GM19324 (cell line): ENCODE measurements around the gene MFAP2.

ENCODE experiments used
- ATAC-seq: cut with Tn5 transposase; IDR thresholded peaks from one replicate; pipeline ENCODE4 v1.9.1; 2021; ENCODE audit warnings: mild to moderate bottlenecking, moderate library complexity; ENCODE audit not compliant: unreplicated experiment, low FRiP score

The MFAP2 gene

DNA sequence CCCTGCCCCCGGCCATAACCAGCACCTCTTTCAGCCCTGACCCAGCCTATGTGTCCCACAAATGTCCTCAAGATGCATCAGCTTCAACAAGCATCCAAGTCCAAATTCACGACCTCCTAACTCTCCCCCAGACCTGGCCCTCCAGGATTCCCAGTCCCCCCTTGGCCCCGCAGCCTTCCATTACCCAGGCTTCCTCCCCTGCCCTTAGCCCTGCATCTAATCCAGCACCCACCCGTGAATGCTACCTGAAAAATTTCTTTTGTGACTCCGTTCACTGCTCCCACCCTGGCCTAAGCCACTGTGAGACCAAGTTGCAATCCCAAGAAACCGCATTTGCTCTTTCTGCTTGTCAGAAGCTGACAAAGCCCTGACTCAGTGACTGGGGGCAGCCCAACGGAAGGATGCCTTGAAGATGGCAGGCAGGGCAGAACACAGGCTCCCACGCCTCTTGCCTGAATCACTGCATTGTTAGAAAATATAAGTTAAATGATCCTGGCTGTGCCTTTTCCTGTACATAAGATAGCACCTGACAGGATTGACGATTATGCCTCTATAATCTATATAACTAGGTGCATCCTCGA lies 939 bp upstream of the MFAP2 start:
- ATAC-seq = no peak

DNA sequence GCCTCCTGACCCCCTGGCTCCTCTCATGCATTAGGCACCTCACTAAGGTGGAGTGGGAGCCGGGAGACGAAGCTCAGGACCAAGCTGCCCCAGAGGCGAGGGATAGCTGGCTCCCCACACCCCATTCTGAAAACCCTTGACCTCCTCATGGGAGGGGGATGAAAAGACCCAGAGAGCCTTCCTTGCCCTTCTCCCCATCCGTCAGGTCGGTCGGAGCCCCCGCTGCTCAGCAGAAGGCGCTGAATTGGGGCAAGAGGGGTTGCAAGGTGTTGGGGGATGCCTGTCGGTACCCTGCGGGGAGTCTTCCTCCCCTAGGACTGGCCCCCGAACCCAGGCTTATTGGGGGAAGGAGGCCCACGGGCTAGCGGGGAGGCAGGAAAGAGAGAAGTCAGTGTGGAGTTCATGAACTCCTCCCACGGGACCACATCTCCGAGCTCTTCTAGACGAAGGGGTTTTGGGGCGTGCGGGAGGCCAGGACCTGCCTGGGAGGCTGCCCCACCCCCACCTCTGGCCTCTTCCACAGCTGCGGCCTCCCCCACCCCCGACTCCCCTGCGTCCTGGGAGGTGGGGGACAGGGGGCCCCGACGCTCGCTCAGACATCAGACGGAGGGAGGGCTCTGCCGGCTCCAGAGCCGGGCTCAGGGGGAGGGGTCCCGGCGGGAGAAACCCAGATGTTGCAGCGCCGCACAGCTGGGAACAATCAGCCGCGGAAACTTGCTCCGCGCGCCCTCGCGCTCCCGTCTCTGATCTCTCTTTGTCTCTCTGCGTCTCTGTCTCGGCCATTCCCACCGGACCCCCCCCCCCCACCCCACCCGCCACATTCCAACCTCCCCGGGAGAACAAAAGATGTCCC lies 719 bp downstream of the MFAP2 start:
- no peak for ATAC-seq

GRCh38 chr1:16978567-16979474 lies 1.6 kb downstream of the MFAP2 start:
- no peak for ATAC-seq

DNA sequence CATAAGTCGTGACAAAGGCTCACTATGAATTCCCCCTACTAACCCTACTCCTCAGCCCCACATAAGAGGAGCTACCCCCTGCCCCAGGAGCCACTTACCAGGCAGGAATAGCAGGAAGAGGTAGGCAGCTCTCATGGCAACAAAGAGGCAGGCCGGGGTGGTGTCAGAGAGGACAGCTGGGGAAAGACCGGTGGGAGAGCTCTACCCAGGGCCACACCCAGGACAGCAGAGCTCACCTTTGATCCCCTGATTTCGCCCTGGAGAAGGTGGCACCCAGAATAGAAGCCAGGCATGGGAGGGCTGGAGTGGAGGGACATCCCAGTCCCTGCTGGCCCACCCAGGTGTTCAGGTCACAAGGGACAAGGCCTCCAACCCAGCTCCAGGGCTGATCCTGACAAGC lies 2.3 kb downstream of the MFAP2 start:
- no peak for ATAC-seq

DNA sequence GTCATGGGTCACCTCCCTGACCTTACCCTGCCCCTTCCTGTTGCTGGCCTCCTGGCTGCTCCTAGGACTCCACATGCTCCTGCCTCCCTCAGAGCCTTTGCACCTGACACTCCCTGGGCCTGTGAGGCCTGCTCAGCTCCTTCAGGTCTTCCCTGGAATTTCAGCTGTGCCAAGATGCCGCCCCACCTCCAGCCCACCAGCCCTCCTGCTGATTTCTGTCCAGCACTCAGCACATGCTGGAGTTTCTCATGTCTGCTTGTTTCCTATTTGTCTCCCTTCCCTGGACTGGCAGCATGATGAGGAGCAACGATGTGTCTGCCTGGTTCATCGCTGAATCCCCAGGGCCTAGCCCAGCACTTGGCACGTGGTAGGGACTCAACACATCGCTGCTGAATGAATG lies 3.0 kb downstream of the MFAP2 start:
- no peak for ATAC-seq

- no peak for ATAC-seq
These were observed 3.5 kb downstream of the MFAP2 start for GRCh38 chr1:16976966-16977365.

DNA sequence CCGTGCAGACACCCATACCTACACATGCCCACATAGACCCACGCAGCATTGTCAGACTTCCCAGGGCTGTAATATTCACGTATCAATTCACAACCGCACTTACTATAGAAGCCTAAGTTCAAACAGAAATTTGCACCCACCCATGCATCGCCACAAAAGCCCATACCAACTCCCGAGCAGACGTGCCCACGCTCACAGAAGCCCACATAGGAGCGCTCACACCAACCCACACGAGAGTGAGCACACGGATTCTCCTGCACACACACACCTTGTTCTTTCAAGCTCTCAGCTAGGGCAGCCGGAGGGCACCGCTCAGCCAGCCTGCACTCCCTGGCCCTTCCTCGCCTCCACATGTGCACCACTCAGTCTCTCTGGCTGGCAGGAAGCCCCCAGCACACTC lies 4.6 kb downstream of the MFAP2 start:
- no peak for ATAC-seq

- ATAC-seq = no peak
These were observed 5.2 kb downstream of the MFAP2 start for GRCh38 chr1:16975211-16975610.

DNA sequence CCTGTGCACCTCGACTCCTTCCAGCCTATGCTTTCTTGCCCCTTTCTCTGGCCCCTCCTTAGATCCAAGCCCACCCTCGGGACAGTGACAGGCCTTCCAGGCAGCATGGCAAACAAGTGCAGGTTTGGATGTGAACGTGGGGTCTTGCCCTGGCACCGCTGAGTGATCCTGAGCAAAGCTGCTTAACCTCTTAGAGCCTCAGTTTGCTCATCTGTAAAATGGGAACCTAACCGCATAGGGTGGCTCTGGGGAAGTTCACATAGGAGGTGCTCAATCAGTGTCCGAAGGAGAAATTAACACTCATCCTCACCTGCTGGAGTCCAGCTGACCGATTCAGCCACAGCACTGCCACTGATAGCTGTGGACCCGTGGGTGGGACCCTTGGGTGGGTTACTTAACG lies 7.2 kb downstream of the MFAP2 start:
- no peak for ATAC-seq

- no peak for ATAC-seq
These were observed 8.1 kb downstream of the MFAP2 start for GRCh38 chr1:16972189-16972895.

DNA sequence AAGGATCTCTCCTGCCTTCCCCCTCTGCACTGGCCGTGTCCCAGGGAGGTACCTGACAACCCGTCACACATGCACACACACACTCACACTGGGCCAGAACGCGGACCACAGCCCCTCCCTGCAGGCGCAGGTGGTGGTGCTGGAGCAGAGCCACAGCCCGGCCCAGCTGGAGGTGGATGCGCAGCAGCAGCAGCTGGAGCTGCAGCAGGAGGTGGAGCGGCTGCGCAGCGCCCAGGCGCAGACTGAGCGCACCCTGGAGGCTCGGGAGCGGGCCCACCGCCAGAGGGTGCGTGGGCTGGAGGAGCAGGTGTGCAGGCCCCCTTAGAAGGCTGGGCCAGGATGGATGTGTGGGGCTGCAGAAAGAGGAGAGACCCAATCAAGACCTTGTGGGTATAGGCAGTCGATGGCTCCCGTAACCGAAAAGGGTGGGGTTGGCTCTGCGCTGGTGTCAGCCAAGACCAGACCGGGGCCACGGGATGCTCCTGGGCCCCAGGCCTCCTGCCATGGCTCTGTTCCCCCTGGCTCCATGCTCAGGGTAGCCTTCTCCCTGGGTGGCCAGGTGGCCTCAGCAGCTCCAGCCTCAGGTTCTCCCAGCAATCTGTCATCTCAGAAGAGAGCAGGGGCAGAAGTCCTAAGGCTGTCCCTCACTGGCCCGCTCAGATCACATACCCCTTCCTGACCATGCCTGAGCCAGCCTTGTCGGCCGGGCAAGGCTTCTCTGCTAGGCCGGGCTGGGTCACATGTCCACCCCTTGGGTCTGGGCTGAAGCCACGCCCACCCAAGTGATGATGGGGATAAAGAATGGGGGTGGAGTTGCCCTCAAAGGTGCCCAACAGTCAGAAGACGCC lies 8.9 kb downstream of the MFAP2 start:
- ATAC-seq = no peak

- no peak for ATAC-seq
These were observed 10.1 kb downstream of the MFAP2 start for GRCh38 chr1:16970132-16970910.

GRCh38 chr1:16969651-16970050 lies 10.8 kb downstream of the MFAP2 start:
- ATAC-seq = no peak

GRCh38 chr1:16969057-16969611 lies 11.3 kb downstream of the MFAP2 start:
- ATAC-seq = no peak

GRCh38 chr1:16968372-16968771 lies 12.0 kb downstream of the MFAP2 start:
- ATAC-seq = no peak

GRCh38 chr1:16967962-16968361 lies 12.5 kb downstream of the MFAP2 start:
- no peak for ATAC-seq

DNA sequence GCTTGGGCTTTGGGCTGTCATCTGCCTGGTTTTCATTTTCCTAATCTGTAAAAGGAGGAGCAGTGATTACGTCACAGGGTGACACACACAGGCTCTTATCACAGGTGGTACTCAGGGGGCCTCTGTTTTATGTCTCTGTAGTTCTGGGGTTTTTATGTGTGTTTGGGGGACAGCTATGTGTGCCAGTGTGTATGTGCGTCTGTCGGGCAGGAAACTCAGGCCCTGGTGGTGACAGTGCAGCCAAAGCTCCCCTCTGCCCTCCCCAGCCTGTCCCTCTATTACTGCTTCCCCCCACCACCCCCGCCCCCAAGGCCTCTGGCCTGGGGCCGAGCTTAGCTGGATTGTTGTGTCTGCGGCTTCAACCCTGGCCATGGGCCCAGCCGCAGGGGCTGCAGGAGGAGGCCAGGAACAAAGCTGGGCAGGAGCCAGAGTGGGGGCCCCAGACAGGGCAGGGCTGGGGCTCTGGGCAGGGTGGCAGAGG lies 13.3 kb downstream of the MFAP2 start:
- no peak for ATAC-seq

DNA sequence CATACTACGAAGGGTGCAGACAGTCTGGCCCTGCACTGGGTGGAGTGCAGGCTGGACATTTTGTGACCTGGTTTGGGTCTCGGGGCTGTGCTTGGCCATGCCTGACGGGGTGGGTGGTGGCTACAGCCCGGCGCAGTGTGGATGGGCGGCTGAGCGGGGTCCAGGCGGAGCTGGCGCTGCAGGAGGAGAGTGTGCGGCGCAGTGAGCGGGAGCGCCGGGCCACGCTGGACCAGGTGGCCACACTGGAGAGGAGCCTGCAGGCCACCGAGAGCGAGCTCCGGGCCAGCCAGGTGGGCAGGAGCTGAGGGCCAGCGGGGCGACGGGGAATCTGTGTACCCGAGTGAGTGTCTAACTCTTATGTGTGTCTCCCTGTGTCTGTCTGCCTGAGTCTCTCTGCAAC lies 14.1 kb downstream of the MFAP2 start:
- ATAC-seq = no peak
